K562 (cell line): Measurements from ENCODE around the gene PIEZO2. TPM values are rescaled to one million over a fixed set of nuclear protein-coding genes. Genes with fewer than 3 reads are reported as not detected.

Source experiments
- ATAC-seq: fragments of 200-7000 bp; cut with Tn5 transposase; 3 replicates; pipeline ENCODE4 v1.9.1; 2020; ENCODE audit warnings: moderate library complexity
- BruUV-seq: library from RNA; stranded (reverse); fragments of 400-500 nt; replicated peaks from 2 replicates; lab custom pipeline; 2021; lab: Mats Ljungman, UMichigan
- CTCF ChIA-PET: fragments of 300-600 bp; formaldehyde crosslinking; extraction: SDS; loops from one replicate; lab custom pipeline; 2021; ENCODE audit warnings: low intra/inter-chr PET ratio; lab: Yijun Ruan, JAX
- POLR2A ChIA-PET: fragments of 300-600, 350-650 bp; sonication (Branson Sonifier 250); formaldehyde crosslinking; extraction: SDS; loops from one replicate; lab custom pipeline; 2021; ENCODE audit warnings: antibody characterized with exemption, inconsistent platforms; lab: Yijun Ruan, JAX
- DNase-seq, 4 experiments: peaks; one replicate each; pipeline versions ENCODE4 v3.0.0 to v3.0.0-alpha.2; 2011 to 2018; ENCODE audit warnings: low spot score in 3 of 4, mixed read lengths in 3 of 4; ENCODE audit errors: extremely low read depth in 1 of 4
- FAIRE-seq: peaks from 2 replicates; lab custom pipeline; 2011; peaks lifted over from hg19 to GRCh38; lab: Jason Lieb, UNC
- H2AFZ ChIP-seq: 2 replicates; pipeline ENCODE4 v1.6.0; 2011; ENCODE audit warnings: low read depth, low read length, control low read depth, inconsistent platforms
- H3K27ac ChIP-seq: fragments of 200-600 bp; 3 replicates; pipeline ENCODE4 v1.8.0; 2011; ENCODE audit warnings: low read depth, mild to moderate bottlenecking, control low read depth, inconsistent platforms, low read length, moderate library complexity, mixed read lengths; ENCODE audit errors: extremely low read depth
- H3K27me3 ChIP-seq, 2 experiments: fragments of 300-600 bp in 1 of 2; 2 replicates in 1 of 2; 3 replicates in 1 of 2; pipeline versions ENCODE4 v1.6.0 to v1.8.0; 2011; ENCODE audit warnings: inconsistent platforms in 2 of 2, low read length in 2 of 2, mild to moderate bottlenecking in 1 of 2, mixed read lengths in 1 of 2, moderate library complexity in 1 of 2; ENCODE audit not compliant: control insufficient read depth in 2 of 2, insufficient read depth in 2 of 2
- H3K36me3 ChIP-seq: fragments of 300-600 bp; 3 replicates; pipeline ENCODE4 v1.8.0; 2011; ENCODE audit warnings: mild to moderate bottlenecking, low read length, inconsistent platforms; ENCODE audit not compliant: control insufficient read depth, insufficient read depth
- H3K4me1 ChIP-seq, 2 experiments: fragments of 200-600 bp in 1 of 2; replicated peaks in 1 of 2; 2 replicates in 1 of 2; 3 replicates in 1 of 2; pipeline versions ENCODE4 v1.5.1 to v1.8.0; 2011; ENCODE audit warnings: inconsistent platforms in 2 of 2, low read length in 2 of 2, mild to moderate bottlenecking in 1 of 2, mixed read lengths in 1 of 2, moderate library complexity in 1 of 2; ENCODE audit not compliant: control insufficient read depth in 2 of 2, insufficient read depth in 2 of 2
- H3K4me2 ChIP-seq: 2 replicates; pipeline ENCODE4 v1.6.1; 2011; ENCODE audit warnings: low read length, control low read depth, inconsistent platforms, mixed read lengths; ENCODE audit not compliant: insufficient read depth
- H3K4me3 ChIP-seq: fragments of 200-600 bp; sonication (generic), shearing (Covaris generic); 2 replicates; pipeline ENCODE4 v1.5.1; 2016; ENCODE audit warnings: control low read depth, inconsistent platforms
- H3K79me2 ChIP-seq: fragments of 200-600 bp; 3 replicates; pipeline ENCODE4 v1.8.0; 2011; ENCODE audit warnings: low read length, inconsistent platforms; ENCODE audit not compliant: control insufficient read depth, insufficient read depth
- H3K9ac ChIP-seq, 2 experiments: 2 replicates each; pipeline versions ENCODE4 v1.6.0 to v1.6.1; 2011; ENCODE audit warnings: low read depth in 2 of 2, low read length in 2 of 2, control low read depth in 1 of 2, inconsistent platforms in 1 of 2, mild to moderate bottlenecking in 1 of 2, mixed read lengths in 1 of 2; ENCODE audit not compliant: insufficient read depth in 1 of 2
- H3K9me1 ChIP-seq: one replicate; pipeline ENCODE4 v1.6.0; 2011; ENCODE audit warnings: inconsistent platforms, mild to moderate bottlenecking, low read length, moderate library complexity; ENCODE audit not compliant: control insufficient read depth, insufficient read depth
- H3K9me3 ChIP-seq: replicated peaks from 2 replicates; pipeline ENCODE4 v1.5.1; 2011; ENCODE audit warnings: low read depth, low read length, inconsistent platforms; ENCODE audit not compliant: control insufficient read depth, insufficient read depth
- H4K20me1 ChIP-seq: replicated peaks from 2 replicates; pipeline ENCODE4 v1.6.1; 2011; ENCODE audit warnings: low read length, inconsistent platforms, mixed read lengths; ENCODE audit not compliant: control insufficient read depth, insufficient read depth
- GABPB2 ChIP-seq: fragments of 250-450 bp; sonication (Bioruptor Pico); conservative IDR thresholded peaks from 2 replicates; pipeline ENCODE4 v1.5.1; 2021; ENCODE audit warnings: mild to moderate bottlenecking
- ZFPM2 ChIP-seq: fragments of 250-450 bp; sonication (Bioruptor Pico); IDR thresholded peaks from 2 replicates; pipeline ENCODE4 v1.5.1; 2022; ENCODE audit warnings: mild to moderate bottlenecking
- ZNF23 ChIP-seq: fragments of 250-450 bp; sonication (Bioruptor Pico); IDR thresholded peaks from 2 replicates; pipeline ENCODE4 v1.4.0; 2020; ENCODE audit warnings: mild to moderate bottlenecking
- WGBS: fragments of 100-300 bp; shearing (Covaris generic); methylation state at CpG from one replicate; pipeline ENCODE4 v1.1.6; 2016; ENCODE audit warnings: low coverage, mixed read lengths; ENCODE audit not compliant: insufficient coverage; ENCODE audit errors: missing lambda C conversion rate; 5-methylcytosine and 5-hydroxymethylcytosine counted together
- in situ Hi-C: fragments of 300-500 bp; cut with MboI; formaldehyde crosslinking; loops from 4 replicates; pipeline ENCODE4 v1.15.0; 2018; ENCODE audit warnings: inconsistent platforms, mixed read lengths
- intact Hi-C: fragments of 100-400 bp; cut with micrococcal nuclease; formaldehyde crosslinking; loops from 2 replicates; pipeline ENCODE4 v1.14.2; 2022
- polyA plus RNA-seq, 8 experiments: library from polyadenylated mRNA; depleted of rRNA in 4 of 8; stranded (reverse) in 5 of 8; unstranded in 3 of 8; fragments of >200 nt; fragmentation: Nextera tagmentation in 2 of 8; fragmentation: Illumina TruSeq in 1 of 8; extraction: Ambion mirVana in 2 of 8; extraction: Trizol in 1 of 8; gene quantifications; 2 replicates each; pipeline versions ENCODE4 v1.2.1 to v1.2.3, GENCODE V29; 2011 to 2014; ENCODE audit warnings: inconsistent platforms in 1 of 8, missing spikeins in 1 of 8
- total RNA-seq, 7 experiments: library from RNA; depleted of rRNA in 6 of 7; stranded (reverse); fragments of >200 nt in 6 of 7; fragmentation: Illumina TruSeq in 2 of 7; extraction: Trizol in 2 of 7; gene quantifications; 2 replicates each; pipeline versions ENCODE4 v1.2.1 to v1.2.3, GENCODE V29; 2011 to 2021; ENCODE audit warnings: low replicate concordance in 1 of 7
- TF ChIP-seq, protein P1 (sequence below): fragments of 450-650 bp; IDR thresholded peaks from 2 replicates; pipeline ENCODE4 v1.6.1; 2014; ENCODE audit warnings: low read depth, mild to moderate bottlenecking, moderate library complexity, borderline replicate concordance
- TF ChIP-seq, protein P2 (sequence below): fragments of 250-450 bp; sonication (Bioruptor Pico); IDR thresholded peaks from 2 replicates; pipeline ENCODE4 v1.8.0; 2022; ENCODE audit warnings: inconsistent platforms, mild to moderate bottlenecking, moderate library complexity, borderline replicate concordance
- TF ChIP-seq, protein P3 (sequence below): fragments of 450-650 bp; IDR thresholded peaks from 2 replicates; pipeline ENCODE4 v1.6.1; 2016; ENCODE audit warnings: mild to moderate bottlenecking, moderate library complexity

The PIEZO2 gene
- total and polyA plus RNA-seq, 9 of the 15 experiments (the other 6 are each of a cell fraction or from before 2014, with no cell fraction given) = 0.54 to 4.1 (median 2.0) TPM

DNA sequence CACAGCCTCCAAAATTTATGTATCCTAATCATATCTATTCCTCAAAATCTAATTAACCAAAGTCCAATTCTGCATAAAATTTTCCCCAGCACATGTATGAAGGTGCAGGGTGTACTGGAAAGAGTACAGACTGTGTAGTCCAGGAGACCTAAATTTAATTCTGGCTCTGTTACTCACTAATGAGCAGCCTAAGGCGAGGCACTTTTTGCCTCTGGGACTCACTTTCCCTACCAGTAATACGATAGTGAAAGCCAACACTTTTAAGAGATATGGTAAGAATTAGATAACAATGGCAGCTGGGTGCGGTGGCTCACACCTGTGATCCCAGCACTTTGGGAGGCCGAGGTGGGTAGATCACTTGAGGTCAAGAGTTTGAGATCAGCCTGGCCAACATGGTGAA is 177.7 kb downstream of the PIEZO2 start:
- POLR2A ChIA-PET = interaction anchor here (0.7 kb wide), 1 partner anchor 125 kb away, joined by 3 read pairs; no protein-coding TSS in a partner anchor
- no peak for ATAC-seq
- BruUV-seq = no TSS peak
- Histone ChIP-seq H3K9me3 (no peaks in the 10 kb centered on the region), H3K27me3 (no peaks in the 10 kb centered on the region; a peak in 1 of 5 replicates), H3K79me2 (no peaks in the 10 kb centered on the region), H3K9ac (no peak overlapping the region), H3K4me3 (no peak overlapping the region), H3K9me1 (no peaks in the 10 kb centered on the region), H4K20me1 (no peaks in the 10 kb centered on the region)
- in situ Hi-C loops = no loop called here
- TF ChIP-seq, protein P1, sequence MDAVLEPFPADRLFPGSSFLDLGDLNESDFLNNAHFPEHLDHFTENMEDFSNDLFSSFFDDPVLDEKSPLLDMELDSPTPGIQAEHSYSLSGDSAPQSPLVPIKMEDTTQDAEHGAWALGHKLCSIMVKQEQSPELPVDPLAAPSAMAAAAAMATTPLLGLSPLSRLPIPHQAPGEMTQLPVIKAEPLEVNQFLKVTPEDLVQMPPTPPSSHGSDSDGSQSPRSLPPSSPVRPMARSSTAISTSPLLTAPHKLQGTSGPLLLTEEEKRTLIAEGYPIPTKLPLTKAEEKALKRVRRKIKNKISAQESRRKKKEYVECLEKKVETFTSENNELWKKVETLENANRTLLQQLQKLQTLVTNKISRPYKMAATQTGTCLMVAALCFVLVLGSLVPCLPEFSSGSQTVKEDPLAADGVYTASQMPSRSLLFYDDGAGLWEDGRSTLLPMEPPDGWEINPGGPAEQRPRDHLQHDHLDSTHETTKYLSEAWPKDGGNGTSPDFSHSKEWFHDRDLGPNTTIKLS = no peak
- TF ChIP-seq GABPB2 (CRISPR knock-in tag) = no peak
- TF ChIP-seq ZFPM2 = no peak
- TF ChIP-seq, protein P2, sequence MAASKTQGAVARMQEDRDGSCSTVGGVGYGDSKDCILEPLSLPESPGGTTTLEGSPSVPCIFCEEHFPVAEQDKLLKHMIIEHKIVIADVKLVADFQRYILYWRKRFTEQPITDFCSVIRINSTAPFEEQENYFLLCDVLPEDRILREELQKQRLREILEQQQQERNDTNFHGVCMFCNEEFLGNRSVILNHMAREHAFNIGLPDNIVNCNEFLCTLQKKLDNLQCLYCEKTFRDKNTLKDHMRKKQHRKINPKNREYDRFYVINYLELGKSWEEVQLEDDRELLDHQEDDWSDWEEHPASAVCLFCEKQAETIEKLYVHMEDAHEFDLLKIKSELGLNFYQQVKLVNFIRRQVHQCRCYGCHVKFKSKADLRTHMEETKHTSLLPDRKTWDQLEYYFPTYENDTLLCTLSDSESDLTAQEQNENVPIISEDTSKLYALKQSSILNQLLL (CRISPR knock-in tag) = no peak
- no peak for TF ChIP-seq ZNF23 (CRISPR knock-in tag)
- TF ChIP-seq, protein P3, sequence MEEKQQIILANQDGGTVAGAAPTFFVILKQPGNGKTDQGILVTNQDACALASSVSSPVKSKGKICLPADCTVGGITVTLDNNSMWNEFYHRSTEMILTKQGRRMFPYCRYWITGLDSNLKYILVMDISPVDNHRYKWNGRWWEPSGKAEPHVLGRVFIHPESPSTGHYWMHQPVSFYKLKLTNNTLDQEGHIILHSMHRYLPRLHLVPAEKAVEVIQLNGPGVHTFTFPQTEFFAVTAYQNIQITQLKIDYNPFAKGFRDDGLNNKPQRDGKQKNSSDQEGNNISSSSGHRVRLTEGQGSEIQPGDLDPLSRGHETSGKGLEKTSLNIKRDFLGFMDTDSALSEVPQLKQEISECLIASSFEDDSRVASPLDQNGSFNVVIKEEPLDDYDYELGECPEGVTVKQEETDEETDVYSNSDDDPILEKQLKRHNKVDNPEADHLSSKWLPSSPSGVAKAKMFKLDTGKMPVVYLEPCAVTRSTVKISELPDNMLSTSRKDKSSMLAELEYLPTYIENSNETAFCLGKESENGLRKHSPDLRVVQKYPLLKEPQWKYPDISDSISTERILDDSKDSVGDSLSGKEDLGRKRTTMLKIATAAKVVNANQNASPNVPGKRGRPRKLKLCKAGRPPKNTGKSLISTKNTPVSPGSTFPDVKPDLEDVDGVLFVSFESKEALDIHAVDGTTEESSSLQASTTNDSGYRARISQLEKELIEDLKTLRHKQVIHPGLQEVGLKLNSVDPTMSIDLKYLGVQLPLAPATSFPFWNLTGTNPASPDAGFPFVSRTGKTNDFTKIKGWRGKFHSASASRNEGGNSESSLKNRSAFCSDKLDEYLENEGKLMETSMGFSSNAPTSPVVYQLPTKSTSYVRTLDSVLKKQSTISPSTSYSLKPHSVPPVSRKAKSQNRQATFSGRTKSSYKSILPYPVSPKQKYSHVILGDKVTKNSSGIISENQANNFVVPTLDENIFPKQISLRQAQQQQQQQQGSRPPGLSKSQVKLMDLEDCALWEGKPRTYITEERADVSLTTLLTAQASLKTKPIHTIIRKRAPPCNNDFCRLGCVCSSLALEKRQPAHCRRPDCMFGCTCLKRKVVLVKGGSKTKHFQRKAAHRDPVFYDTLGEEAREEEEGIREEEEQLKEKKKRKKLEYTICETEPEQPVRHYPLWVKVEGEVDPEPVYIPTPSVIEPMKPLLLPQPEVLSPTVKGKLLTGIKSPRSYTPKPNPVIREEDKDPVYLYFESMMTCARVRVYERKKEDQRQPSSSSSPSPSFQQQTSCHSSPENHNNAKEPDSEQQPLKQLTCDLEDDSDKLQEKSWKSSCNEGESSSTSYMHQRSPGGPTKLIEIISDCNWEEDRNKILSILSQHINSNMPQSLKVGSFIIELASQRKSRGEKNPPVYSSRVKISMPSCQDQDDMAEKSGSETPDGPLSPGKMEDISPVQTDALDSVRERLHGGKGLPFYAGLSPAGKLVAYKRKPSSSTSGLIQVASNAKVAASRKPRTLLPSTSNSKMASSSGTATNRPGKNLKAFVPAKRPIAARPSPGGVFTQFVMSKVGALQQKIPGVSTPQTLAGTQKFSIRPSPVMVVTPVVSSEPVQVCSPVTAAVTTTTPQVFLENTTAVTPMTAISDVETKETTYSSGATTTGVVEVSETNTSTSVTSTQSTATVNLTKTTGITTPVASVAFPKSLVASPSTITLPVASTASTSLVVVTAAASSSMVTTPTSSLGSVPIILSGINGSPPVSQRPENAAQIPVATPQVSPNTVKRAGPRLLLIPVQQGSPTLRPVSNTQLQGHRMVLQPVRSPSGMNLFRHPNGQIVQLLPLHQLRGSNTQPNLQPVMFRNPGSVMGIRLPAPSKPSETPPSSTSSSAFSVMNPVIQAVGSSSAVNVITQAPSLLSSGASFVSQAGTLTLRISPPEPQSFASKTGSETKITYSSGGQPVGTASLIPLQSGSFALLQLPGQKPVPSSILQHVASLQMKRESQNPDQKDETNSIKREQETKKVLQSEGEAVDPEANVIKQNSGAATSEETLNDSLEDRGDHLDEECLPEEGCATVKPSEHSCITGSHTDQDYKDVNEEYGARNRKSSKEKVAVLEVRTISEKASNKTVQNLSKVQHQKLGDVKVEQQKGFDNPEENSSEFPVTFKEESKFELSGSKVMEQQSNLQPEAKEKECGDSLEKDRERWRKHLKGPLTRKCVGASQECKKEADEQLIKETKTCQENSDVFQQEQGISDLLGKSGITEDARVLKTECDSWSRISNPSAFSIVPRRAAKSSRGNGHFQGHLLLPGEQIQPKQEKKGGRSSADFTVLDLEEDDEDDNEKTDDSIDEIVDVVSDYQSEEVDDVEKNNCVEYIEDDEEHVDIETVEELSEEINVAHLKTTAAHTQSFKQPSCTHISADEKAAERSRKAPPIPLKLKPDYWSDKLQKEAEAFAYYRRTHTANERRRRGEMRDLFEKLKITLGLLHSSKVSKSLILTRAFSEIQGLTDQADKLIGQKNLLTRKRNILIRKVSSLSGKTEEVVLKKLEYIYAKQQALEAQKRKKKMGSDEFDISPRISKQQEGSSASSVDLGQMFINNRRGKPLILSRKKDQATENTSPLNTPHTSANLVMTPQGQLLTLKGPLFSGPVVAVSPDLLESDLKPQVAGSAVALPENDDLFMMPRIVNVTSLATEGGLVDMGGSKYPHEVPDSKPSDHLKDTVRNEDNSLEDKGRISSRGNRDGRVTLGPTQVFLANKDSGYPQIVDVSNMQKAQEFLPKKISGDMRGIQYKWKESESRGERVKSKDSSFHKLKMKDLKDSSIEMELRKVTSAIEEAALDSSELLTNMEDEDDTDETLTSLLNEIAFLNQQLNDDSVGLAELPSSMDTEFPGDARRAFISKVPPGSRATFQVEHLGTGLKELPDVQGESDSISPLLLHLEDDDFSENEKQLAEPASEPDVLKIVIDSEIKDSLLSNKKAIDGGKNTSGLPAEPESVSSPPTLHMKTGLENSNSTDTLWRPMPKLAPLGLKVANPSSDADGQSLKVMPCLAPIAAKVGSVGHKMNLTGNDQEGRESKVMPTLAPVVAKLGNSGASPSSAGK = no peak
- TF ChIP-seq, all 486 proteins: peak for 0
- Histone ChIP-seq H3K36me3 (no peaks in the 10 kb centered on the region), H3K4me2 (no peak overlapping the region), H2AFZ (no peak overlapping the region), H3K27ac (no peak overlapping the region), H3K4me1 (no peaks in the 10 kb centered on the region)
- intact Hi-C loops = no loop called here
- CTCF ChIA-PET = no interaction called here
- FAIRE-seq (no peak), DNase-seq (no peak)
- 5% methylated on average over 4 of the region's 4 CpGs for WGBS
